ENCODE measurements around the gene MAGI2.

Gene MAGI2

DNA sequence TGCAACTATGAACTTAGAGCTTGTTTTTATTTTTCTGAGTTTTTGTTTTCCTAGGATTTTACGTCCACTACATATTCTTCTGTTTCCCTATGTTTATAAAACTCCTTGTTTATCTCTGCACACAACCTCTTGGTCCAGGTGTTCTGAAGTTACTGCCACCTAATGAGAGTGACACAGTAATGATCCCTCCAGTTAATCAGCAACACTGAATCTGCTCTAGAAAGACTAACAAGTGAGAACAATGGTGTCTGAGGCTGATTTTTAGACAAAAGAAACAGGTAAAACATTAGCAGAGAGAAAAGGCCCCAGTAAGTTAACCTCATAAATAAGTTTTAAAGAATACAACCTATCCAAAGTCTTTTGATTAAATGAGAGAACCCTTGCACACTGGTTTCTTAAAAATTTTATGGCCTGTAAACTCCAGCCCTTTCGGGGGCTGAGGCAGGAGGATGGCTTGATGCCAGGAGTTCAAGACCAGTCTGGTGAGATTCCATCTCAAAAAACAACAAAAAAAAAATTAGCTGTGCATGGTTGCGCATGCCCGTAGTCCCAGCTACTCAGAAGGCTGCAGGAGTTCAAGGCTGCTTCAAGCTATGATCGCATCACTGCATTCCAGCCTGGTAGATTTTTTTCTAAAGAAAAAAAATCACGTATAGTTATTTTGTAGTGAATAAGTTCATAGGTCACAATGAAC lies 397.6 kb downstream of the MAGI2 start:
- in situ Hi-C loops (cut with MboI; ENCODE audit: low sequenced_read_pairs, unreplicated experiment) = no loop called here
- TF ChIP-seq CTCF (IDR thresholded peaks at IDR 0.05; ENCODE audit: borderline replicate concordance, control extremely low read depth, extremely low read depth, insufficient read depth, missing control alignments) = no peak
- DNase-seq (ENCODE audit: low spot score) = no peak

DNA sequence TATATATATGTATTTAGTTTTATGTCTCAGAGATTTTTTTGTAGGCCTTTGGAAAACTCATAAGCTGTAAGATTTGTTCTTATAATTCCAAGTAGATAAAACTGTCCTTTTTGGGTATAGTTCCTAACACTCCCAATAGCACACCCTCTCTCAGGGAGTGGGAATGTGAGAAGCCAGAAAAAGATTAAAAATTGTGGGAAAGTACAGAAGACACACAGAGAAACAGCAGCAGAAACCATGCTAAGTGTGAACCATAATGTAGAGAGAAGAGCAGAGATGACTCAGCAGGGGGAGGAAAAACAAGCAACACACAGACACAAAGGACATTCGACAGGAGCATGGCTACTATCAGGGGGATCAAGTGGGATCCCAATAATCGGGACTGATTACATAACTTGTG lies 401.6 kb downstream of the MAGI2 start:
- in situ Hi-C loops (cut with MboI; ENCODE audit: low sequenced_read_pairs, unreplicated experiment) = no loop called here

GRCh38 chr7:79050603-79051002 lies 402.9 kb downstream of the MAGI2 start:
- TF ChIP-seq CTCF (IDR thresholded peaks at IDR 0.05; ENCODE audit: borderline replicate concordance, control extremely low read depth, extremely low read depth, insufficient read depth, missing control alignments) = no peak
- in situ Hi-C loops (cut with MboI; ENCODE audit: low sequenced_read_pairs, unreplicated experiment) = no loop called here
- no peak for DNase-seq (ENCODE audit: low spot score)

More for the DNA sequence above, 401.6 kb downstream of the MAGI2 start:
- TF ChIP-seq CTCF (IDR thresholded peaks at IDR 0.05; ENCODE audit: borderline replicate concordance, control extremely low read depth, extremely low read depth, insufficient read depth, missing control alignments) = no peak
- no peak for DNase-seq (ENCODE audit: low spot score)

DNA sequence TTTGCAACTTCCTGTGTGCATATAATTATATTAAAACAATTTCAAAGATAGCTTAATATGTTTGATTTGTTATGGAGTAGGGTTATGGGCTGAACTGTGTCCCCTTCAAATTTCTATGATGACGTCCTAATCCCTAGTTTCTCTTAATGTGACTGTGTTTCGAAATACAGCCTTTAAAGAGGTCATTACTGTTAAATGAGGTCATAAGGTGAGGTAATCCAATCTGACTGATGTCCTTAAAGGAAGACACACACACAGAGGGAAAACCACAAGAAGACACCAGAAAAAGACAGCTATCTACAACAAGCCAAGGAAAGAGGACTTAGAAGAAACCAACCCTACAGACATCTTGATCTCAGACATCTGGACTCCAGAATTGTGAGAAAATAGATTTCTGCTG lies 407.4 kb downstream of the MAGI2 start:
- no peak for TF ChIP-seq CTCF (IDR thresholded peaks at IDR 0.05; ENCODE audit: borderline replicate concordance, control extremely low read depth, extremely low read depth, insufficient read depth, missing control alignments)
- no peak for DNase-seq (ENCODE audit: low spot score)

DNA sequence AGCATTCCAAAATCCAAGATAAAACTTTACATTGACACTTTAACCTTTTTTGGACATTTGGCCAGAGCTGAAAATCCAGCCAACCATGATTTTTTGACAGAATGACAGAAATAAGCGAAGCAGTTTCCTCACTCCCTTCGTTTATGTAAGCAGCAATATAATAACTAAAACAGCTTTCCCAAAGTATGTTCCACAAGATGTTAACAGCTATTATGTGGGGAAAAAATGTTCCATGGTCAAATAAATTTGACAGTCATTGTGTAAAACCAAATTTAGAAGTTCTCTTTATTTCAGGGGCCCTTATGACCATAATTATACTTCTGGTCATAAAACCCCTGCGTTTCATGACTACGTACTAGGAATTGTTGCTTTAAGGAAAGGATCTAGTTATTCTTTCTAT lies 416.5 kb downstream of the MAGI2 start:
- in situ Hi-C loops (cut with MboI; ENCODE audit: low sequenced_read_pairs, unreplicated experiment) = no loop called here
- no peak for TF ChIP-seq CTCF (IDR thresholded peaks at IDR 0.05; ENCODE audit: borderline replicate concordance, control extremely low read depth, extremely low read depth, insufficient read depth, missing control alignments)
- no peak for DNase-seq (ENCODE audit: low spot score)

More for the DNA sequence above, 407.4 kb downstream of the MAGI2 start:
- in situ Hi-C loops (cut with MboI; ENCODE audit: low sequenced_read_pairs, unreplicated experiment) = no loop called here

GRCh38 chr7:79036356-79036755 lies 417.1 kb downstream of the MAGI2 start:
- DNase-seq (ENCODE audit: low spot score) = no peak
- no peak for TF ChIP-seq CTCF (IDR thresholded peaks at IDR 0.05; ENCODE audit: borderline replicate concordance, control extremely low read depth, extremely low read depth, insufficient read depth, missing control alignments)
- in situ Hi-C loops (cut with MboI; ENCODE audit: low sequenced_read_pairs, unreplicated experiment) = no loop called here

All from GM13976 (cell line).